Duodenal mucosa (tissue), 2 donors: ENCODE results near the gene MED26.

Source experiments
- H3K27ac ChIP-seq: one replicate; pipeline ENCODE4 v1.7.0; 2013; ENCODE audit warnings: low read depth, low read length
- H3K27me3 ChIP-seq, 2 donors: one replicate each; pipeline ENCODE4 v1.7.0; 2013; ENCODE audit warnings: low read length in 2 of 2, control low read depth in 1 of 2; ENCODE audit not compliant: insufficient read depth in 2 of 2, control insufficient read depth in 1 of 2
- H3K36me3 ChIP-seq, 2 donors: one replicate each; pipeline ENCODE4 v1.7.0; 2013; ENCODE audit warnings: low read length in 2 of 2, control low read depth in 1 of 2; ENCODE audit not compliant: insufficient read depth in 2 of 2, control insufficient read depth in 1 of 2
- H3K4me1 ChIP-seq, 2 donors: one replicate each; pipeline ENCODE4 v1.7.0; 2013; ENCODE audit warnings: low read length in 2 of 2, control low read depth in 1 of 2; ENCODE audit not compliant: insufficient read depth in 2 of 2, control insufficient read depth in 1 of 2
- H3K4me3 ChIP-seq, 2 donors: one replicate each; pipeline ENCODE4 v1.7.0; 2013; ENCODE audit warnings: low read length in 2 of 2, low read depth in 1 of 2
- H3K9ac ChIP-seq, 2 donors: one replicate each; pipeline ENCODE4 v1.7.0; 2013; ENCODE audit warnings: low read length in 2 of 2, low read depth in 1 of 2
- H3K9me3 ChIP-seq, 2 donors: one replicate each; pipeline ENCODE4 v1.7.0; 2013; ENCODE audit warnings: low read length in 2 of 2, control low read depth in 1 of 2; ENCODE audit not compliant: control insufficient read depth in 1 of 2

The MED26 gene

DNA sequence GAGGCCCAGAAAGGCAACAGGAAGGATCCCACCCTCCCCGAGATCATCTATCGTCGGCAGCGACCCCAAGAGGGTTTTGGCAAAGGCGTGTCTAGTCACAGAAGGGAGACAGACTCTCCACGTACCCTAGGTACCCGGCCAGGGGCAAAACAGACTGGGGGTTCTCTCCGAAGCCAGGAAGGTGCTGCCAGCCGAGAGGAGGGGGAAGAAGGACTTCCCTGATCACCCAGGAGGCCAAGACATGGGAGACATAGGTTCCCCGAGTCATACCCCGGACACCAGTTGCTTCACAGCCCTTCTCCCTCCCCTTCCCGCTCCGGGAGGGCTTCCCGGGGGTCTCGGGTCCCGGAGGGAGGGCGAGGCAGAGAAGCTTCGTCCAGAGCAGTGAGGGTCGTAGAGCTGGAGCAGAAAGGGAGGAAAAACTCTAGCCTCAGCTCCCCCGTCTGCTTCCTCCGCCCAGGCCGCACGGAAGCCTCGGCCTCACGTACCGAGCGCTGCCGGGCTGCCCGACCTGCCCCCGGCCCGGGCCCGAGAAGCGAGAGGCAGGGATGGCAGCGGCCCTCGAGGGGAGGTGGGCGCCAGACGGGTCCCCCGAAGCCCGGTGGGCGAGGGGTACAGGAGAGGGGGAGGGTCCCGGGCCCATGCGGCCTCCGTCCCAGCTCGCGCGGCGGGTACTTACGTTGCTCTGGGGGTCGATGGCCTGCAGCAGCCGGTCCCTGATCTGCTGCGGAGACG is 644 bp downstream of the MED26 start:
- peak overlapping the region; percentile 37 for H3K27ac ChIP-seq

GRCh38 chr19:16626796-16627192 is 1.2 kb downstream of the MED26 start:
- Histone ChIP-seq H3K4me1 (peaks cover 17 to 30% of the 10 kb centered on the region in 2 donors), H3K27me3 (no peaks in the 10 kb centered on the region), H3K27ac (no peak overlapping the region), H3K9ac (peak overlapping the region; percentile 91 to 99), H3K9me3 (no peaks in the 10 kb centered on the region), H3K36me3 (peaks cover 6 to 37% of the 10 kb centered on the region in 2 donors), H3K4me3 (peak overlapping the region; percentile 90 to 95)

More for the DNA sequence above, 644 bp downstream of the MED26 start:
- H3K9ac ChIP-seq = peak overlapping the region; percentile 91 to 99
- H3K27me3 ChIP-seq = no peaks in the 10 kb centered on the region
- peaks cover 17 to 30% of the 10 kb centered on the region in 2 donors for H3K4me1 ChIP-seq
- H3K4me3 ChIP-seq = peak overlapping the region; percentile 90 to 95
- peaks cover 6 to 37% of the 10 kb centered on the region in 2 donors for H3K36me3 ChIP-seq
- no peaks in the 10 kb centered on the region for H3K9me3 ChIP-seq

DNA sequence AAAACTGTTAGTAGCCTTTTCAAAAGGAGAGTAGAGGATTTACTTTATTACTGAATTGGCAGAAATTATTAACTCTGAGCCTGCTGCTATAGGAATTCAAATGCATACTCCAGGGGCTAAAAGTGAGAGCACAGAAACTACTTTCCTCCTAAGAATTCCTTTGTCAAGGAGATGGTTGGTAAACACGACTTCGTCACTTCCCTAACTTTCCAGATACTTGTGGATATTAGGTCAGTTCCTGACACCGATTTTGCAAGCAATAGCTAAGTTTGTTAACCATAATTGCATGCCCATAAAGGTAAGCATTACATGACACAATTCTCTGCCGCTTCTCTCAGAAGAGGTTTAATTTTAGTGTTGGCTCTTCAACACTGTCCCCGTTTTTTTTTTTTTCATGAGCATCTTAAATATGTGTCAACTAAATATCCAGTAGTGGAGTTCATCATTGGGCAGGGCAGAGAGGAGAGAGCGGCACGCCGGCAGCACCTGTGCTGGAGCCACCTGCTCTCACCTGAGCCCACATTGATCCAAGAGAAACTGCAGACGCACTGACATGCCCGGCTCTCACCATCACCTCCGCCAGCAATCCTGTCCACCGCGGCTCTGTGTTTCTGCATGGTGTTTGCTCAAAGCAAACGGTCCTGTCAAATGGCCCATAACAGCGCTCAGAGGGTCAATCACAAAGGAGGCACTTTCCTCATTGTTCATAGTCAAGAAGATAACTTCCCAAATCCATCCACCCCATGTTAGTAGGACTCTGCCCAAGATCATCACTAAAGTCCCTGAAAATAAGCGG is 2.6 kb downstream of the MED26 start:
- Histone ChIP-seq H3K4me1 (peaks cover 30 to 38% of the 10 kb centered on the region in 2 donors), H3K9ac (no peak overlapping the region), H3K9me3 (no peaks in the 10 kb centered on the region), H3K4me3 (no peak overlapping the region), H3K36me3 (peaks cover 3 to 29% of the 10 kb centered on the region in 2 donors), H3K27me3 (no peaks in the 10 kb centered on the region), H3K27ac (no peak overlapping the region)

GRCh38 chr19:16624236-16624635 is 3.8 kb downstream of the MED26 start:
- Histone ChIP-seq H3K4me3 (no peak overlapping the region), H3K4me1 (peaks cover 31 to 41% of the 10 kb centered on the region in 2 donors), H3K9me3 (no peaks in the 10 kb centered on the region), H3K27me3 (no peaks in the 10 kb centered on the region), H3K36me3 (peaks cover 3 to 25% of the 10 kb centered on the region in 2 donors), H3K9ac (no peak overlapping the region), H3K27ac (no peak overlapping the region)

GRCh38 chr19:16623576-16623975 is 4.4 kb downstream of the MED26 start:
- Histone ChIP-seq H3K27ac (no peak overlapping the region), H3K9ac (no peak overlapping the region), H3K4me1 (peaks cover 27 to 41% of the 10 kb centered on the region in 2 donors), H3K9me3 (no peaks in the 10 kb centered on the region), H3K4me3 (no peak overlapping the region), H3K36me3 (peaks cover 3 to 25% of the 10 kb centered on the region in 2 donors), H3K27me3 (no peaks in the 10 kb centered on the region)

GRCh38 chr19:16623066-16623465 is 4.9 kb downstream of the MED26 start:
- no peak overlapping the region for H3K27ac ChIP-seq
- H3K9me3 ChIP-seq = no peaks in the 10 kb centered on the region
- H3K27me3 ChIP-seq = no peaks in the 10 kb centered on the region
- peaks cover 3 to 25% of the 10 kb centered on the region in 2 donors for H3K36me3 ChIP-seq
- no peak overlapping the region for H3K9ac ChIP-seq
- H3K4me1 ChIP-seq = peaks cover 27 to 43% of the 10 kb centered on the region in 2 donors
- no peak overlapping the region for H3K4me3 ChIP-seq

DNA sequence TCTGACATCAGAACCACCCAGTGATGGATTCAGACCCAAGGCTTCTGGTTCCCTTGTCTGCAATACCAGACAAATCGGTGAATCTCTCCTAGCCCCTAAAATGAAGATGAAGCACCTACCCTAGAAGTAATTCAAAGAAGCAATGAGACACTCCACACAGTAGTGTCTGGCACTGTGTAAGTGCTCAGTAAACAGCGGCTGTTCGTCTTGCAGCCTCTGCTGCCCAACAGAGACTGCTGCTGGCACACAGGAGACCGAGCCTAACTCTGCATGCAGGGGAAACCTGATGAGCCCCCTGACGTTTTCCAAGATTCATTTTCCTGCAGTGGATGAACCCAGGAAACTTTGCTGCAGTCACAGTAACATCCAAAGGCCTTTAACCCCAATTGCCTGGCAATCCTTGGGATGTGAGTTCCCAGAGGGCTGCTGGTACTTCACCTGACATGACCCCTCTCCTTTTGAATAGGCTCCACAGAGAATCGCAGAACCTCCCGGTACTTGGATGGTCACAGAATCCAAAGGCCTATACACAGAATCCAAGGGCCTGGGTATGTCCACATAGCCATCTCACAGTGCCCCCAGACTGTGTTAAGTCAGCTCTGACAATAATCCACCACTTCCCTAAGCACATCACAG is 6.7 kb downstream of the MED26 start:
- no peaks in the 10 kb centered on the region for H3K27me3 ChIP-seq
- H3K9me3 ChIP-seq = no peaks in the 10 kb centered on the region
- H3K4me1 ChIP-seq = peaks cover 28 to 36% of the 10 kb centered on the region in 2 donors
- no peak overlapping the region for H3K4me3 ChIP-seq
- peaks cover 3 to 25% of the 10 kb centered on the region in 2 donors for H3K36me3 ChIP-seq
- H3K9ac ChIP-seq = no peak overlapping the region
- no peak overlapping the region for H3K27ac ChIP-seq

DNA sequence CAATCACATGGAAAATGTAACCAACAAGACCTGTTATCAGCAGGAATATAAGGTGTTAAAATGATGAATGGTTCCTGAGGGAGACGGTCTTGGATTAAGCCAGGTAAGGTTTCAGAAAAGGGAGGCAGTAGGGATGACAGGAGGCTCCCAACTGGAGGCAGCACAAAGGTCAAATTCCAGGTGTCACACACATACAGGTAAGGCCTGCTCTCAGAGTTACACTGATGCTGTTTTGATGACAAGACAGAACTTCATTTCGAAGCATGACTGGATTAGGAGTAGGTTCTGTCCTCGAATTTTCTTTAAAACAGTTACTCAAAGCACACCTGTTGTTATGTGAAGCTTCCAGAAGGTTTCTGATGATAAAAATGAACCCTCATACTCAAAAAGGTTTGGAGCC is 7.4 kb downstream of the MED26 start:
- H3K9me3 ChIP-seq = no peaks in the 10 kb centered on the region
- H3K4me1 ChIP-seq = peaks cover 21 to 30% of the 10 kb centered on the region in 2 donors
- H3K9ac ChIP-seq = no peak overlapping the region
- peaks cover under 1 to 23% of the 10 kb centered on the region in 2 donors for H3K36me3 ChIP-seq
- no peak overlapping the region for H3K4me3 ChIP-seq
- no peaks in the 10 kb centered on the region for H3K27me3 ChIP-seq
- H3K27ac ChIP-seq = no peak overlapping the region

DNA sequence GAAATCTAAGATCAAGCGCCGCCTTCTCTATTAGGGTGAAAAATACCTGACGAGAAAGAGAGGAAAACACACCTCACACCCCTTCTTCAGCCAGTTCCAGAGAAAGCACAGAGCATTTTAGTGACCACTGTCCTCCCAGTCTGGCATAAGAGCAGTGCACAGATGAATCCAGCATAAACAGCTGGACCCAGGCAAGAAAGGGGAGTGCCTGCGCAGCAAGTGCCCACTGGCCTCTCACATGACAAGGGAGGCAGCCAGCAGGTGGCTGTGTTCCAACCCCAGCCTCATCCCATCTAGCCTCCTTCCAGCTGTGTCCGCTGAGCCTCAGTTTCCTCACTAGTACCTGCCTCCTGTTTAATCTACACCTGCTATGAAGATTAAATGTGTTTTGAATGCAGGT is 8.0 kb downstream of the MED26 start:
- Histone ChIP-seq H3K27me3 (no peaks in the 10 kb centered on the region), H3K9ac (no peak overlapping the region), H3K9me3 (no peaks in the 10 kb centered on the region), H3K36me3 (peaks cover 0 to 20% of the 10 kb centered on the region in 2 donors), H3K4me3 (no peak overlapping the region), H3K4me1 (peaks cover 20 to 30% of the 10 kb centered on the region in 2 donors), H3K27ac (no peak overlapping the region)

GRCh38 chr19:16619457-16619856 is 8.5 kb downstream of the MED26 start:
- no peak overlapping the region for H3K4me3 ChIP-seq
- H3K36me3 ChIP-seq = peaks cover 0 to 15% of the 10 kb centered on the region in 2 donors
- H3K27ac ChIP-seq = no peak overlapping the region
- H3K9me3 ChIP-seq = no peaks in the 10 kb centered on the region
- peaks cover 20 to 26% of the 10 kb centered on the region in 2 donors for H3K4me1 ChIP-seq
- no peak overlapping the region for H3K9ac ChIP-seq
- H3K27me3 ChIP-seq = no peaks in the 10 kb centered on the region
